Uterus (tissue), 4 donors: ENCODE data around the gene RUSF1. TPM values are rescaled to one million over a fixed set of nuclear protein-coding genes. Genes with fewer than 3 reads are reported as not detected.
"Not testable (repeated sequence)": the region's sequence is repeated elsewhere in the genome, so short reads cannot be mapped to it uniquely, and the experiment has no call there.

Experiments
- DNase-seq, 2 donors: peaks; one replicate each; pipeline ENCODE4 v3.0.0-alpha.2; 2019 to 2020
- H3K27ac ChIP-seq, 2 donors: fragments of 200-600 bp; sonication (generic); 1 replicate in 1 of 2; 2 replicates in 1 of 2; pipeline ENCODE4 v1.5.1; 2016 to 2018
- H3K27me3 ChIP-seq, 2 donors: fragments of 200-600 bp; sonication (generic); one replicate each; pipeline ENCODE4 v1.5.1; 2018 to 2019; ENCODE audit warnings: control low read depth in 1 of 2
- H3K36me3 ChIP-seq, 2 donors: fragments of 200-600 bp; sonication (generic); one replicate each; pipeline ENCODE4 v1.5.1; 2019; ENCODE audit warnings: control low read depth in 1 of 2
- H3K4me1 ChIP-seq, 2 donors: fragments of 200-600 bp; sonication (generic); one replicate each; pipeline ENCODE4 v1.5.1; 2018 to 2019; ENCODE audit warnings: control low read depth in 1 of 2
- H3K4me3 ChIP-seq, 2 donors: fragments of 200-600 bp; sonication (generic); 1 replicate in 1 of 2; 2 replicates in 1 of 2; pipeline ENCODE4 v1.5.1; 2018 to 2019; ENCODE audit warnings: mild to moderate bottlenecking in 1 of 2
- H3K9me3 ChIP-seq, 2 donors: fragments of 200-600 bp; sonication (generic); one replicate each; pipeline ENCODE4 v1.5.1; 2019; ENCODE audit warnings: control low read depth in 1 of 2
- POLR2A ChIP-seq, 2 donors: fragments of 450-650 bp; IDR thresholded peaks; one replicate each; pipeline ENCODE4 v1.6.1; 2016; ENCODE audit warnings: antibody characterized with exemption in 2 of 2, mild to moderate bottlenecking in 1 of 2, moderate library complexity in 1 of 2
- intact Hi-C: fragments of 100-400 bp; cut with DNase I; formaldehyde crosslinking; loops from one replicate; pipeline ENCODE4 v1.15.1; 2023; ENCODE audit warnings: low total_unique reads
- total RNA-seq, 4 donors: library from RNA; depleted of rRNA in 3 of 4; stranded (reverse); fragments of >200 nt in 3 of 4; gene quantifications; one replicate each; pipeline versions ENCODE4 v1.1.0 to v1.2.4, GENCODE V29; 2014 to 2023
- TF ChIP-seq, protein P1 (sequence below), 4 experiments: fragments of 200-600 bp in 2 of 4; fragments of 450-650 bp in 2 of 4; sonication (generic) in 2 of 4; IDR thresholded peaks; one replicate each; pipeline ENCODE4 v1.5.1; 2016 to 2019; ENCODE audit warnings: antibody characterized with exemption in 4 of 4, mild to moderate bottlenecking in 2 of 4, moderate library complexity in 1 of 4
- donor health status: DM: yes; HTN: yes; CAD: no.

RUSF1 gene
- 10 to 100 TPM; 19.2 to 93.5 (median 82.9) TPM for total RNA-seq

DNA sequence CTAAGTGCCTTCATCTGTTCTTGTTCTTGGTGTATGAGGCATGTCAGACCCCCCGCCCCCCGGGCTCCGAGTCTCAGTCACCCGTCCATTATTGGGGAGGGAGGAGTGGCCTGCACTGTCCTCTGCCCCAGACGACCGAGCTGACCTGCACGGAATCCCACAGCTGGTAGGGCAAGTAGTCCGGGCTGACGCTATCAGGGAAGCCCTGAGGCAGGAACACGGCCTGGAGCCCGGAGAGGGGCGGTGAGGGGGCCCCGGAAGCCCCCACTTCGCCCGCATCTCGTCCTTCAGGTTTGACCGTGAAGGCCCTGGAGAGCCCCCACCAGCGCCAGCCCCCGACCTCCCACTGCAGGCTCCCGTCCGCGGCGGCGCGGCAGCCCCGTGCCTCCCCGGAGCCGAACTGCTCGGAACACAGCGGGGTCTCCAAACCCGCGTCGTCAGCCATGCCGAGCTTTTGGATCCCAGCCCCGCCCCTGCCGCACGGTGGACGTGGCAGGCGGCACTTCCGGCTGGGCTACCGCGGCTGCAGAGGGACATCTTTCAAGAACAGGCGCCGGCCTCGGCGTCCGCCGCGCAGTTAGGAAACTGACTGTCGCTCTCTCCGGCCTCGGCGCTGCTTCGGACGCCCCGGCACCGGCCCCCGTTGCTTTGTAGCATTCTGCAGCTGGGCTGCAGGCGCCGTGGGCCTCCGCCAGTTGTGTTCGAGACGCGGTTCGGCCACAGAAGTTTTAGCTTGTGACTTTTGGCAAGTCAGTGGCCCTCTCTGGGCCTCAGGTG is at the start of gene RUSF1:
RUSF1 (minus strand) TSS at position 463 of the 777 bp plus-strand sequence; CDS start at position 445, 18 bp downstream.
- H3K4me3 ChIP-seq: peak within 1 kb of the TSS; percentile 90 to 94
- no peaks in the 10 kb centered on the region for H3K36me3 ChIP-seq
- H3K9me3 ChIP-seq: no peaks in the 10 kb centered on the region
- peaks cover 4 to 9% of the 10 kb centered on the region in 2 donors for H3K4me1 ChIP-seq
- H3K27me3 ChIP-seq: no peaks in the 10 kb centered on the region
- intact Hi-C loops: no loop called here
- peak; percentile 81 to 87 for TF ChIP-seq POLR2A (IDR thresholded peaks at IDR 0.05)
- TF ChIP-seq, protein P1, sequence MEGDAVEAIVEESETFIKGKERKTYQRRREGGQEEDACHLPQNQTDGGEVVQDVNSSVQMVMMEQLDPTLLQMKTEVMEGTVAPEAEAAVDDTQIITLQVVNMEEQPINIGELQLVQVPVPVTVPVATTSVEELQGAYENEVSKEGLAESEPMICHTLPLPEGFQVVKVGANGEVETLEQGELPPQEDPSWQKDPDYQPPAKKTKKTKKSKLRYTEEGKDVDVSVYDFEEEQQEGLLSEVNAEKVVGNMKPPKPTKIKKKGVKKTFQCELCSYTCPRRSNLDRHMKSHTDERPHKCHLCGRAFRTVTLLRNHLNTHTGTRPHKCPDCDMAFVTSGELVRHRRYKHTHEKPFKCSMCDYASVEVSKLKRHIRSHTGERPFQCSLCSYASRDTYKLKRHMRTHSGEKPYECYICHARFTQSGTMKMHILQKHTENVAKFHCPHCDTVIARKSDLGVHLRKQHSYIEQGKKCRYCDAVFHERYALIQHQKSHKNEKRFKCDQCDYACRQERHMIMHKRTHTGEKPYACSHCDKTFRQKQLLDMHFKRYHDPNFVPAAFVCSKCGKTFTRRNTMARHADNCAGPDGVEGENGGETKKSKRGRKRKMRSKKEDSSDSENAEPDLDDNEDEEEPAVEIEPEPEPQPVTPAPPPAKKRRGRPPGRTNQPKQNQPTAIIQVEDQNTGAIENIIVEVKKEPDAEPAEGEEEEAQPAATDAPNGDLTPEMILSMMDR (IDR thresholded peaks at IDR 0.05): peak in 2 of 4 experiments; percentile 6 to 9
- DNase-seq: peak; percentile 88 to 90
- H3K27ac ChIP-seq: peak within 1 kb of the TSS; percentile 93 to 96

DNA sequence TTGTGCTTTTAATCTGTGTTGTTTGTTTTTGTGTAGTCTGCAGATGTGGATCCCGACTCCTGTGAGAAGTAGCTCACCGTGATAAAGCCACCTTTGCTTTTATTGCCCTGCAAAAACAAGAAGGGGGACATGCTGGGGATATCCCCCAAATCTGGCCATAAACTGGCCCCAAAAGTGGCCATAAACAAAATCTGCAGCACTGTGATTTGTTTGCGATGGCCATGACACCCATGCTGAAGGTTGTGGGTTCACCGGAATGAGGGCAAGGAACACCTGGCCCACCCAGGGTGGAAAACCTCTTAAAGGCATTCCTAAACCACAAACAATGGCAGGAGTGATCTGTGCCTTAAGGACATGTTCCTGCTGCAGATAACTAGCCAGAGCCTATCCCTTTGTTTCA is 34.6 kb upstream of the RUSF1 start:
- TF ChIP-seq, protein P1 (IDR thresholded peaks at IDR 0.05): no peak
- TF ChIP-seq POLR2A (IDR thresholded peaks at IDR 0.05): no peak
- Histone ChIP-seq H3K9me3 (no peaks in the 10 kb centered on the region), H3K27me3 (no peaks in the 10 kb centered on the region), H3K4me3 (no peak overlapping the region), H3K4me1 (no peaks in the 10 kb centered on the region), H3K36me3 (no peaks in the 10 kb centered on the region), H3K27ac (no peak overlapping the region)
- DNase-seq: no peak
- intact Hi-C loops: no loop called here

GRCh38 chr16:31539762-31540161 is 31.6 kb upstream of the RUSF1 start:
- H3K27ac ChIP-seq, H3K36me3 ChIP-seq, DNase-seq, H3K9me3 ChIP-seq, H3K4me1 ChIP-seq, intact Hi-C loops, H3K27me3 ChIP-seq, H3K4me3 ChIP-seq: not testable (repeated sequence)

GRCh38 chr16:31538243-31538598 is 30.0 kb upstream of the RUSF1 start:
- intact Hi-C loops, H3K9me3 ChIP-seq, DNase-seq, H3K27ac ChIP-seq, H3K4me1 ChIP-seq, H3K4me3 ChIP-seq, H3K27me3 ChIP-seq, H3K36me3 ChIP-seq: not testable (repeated sequence)

DNA sequence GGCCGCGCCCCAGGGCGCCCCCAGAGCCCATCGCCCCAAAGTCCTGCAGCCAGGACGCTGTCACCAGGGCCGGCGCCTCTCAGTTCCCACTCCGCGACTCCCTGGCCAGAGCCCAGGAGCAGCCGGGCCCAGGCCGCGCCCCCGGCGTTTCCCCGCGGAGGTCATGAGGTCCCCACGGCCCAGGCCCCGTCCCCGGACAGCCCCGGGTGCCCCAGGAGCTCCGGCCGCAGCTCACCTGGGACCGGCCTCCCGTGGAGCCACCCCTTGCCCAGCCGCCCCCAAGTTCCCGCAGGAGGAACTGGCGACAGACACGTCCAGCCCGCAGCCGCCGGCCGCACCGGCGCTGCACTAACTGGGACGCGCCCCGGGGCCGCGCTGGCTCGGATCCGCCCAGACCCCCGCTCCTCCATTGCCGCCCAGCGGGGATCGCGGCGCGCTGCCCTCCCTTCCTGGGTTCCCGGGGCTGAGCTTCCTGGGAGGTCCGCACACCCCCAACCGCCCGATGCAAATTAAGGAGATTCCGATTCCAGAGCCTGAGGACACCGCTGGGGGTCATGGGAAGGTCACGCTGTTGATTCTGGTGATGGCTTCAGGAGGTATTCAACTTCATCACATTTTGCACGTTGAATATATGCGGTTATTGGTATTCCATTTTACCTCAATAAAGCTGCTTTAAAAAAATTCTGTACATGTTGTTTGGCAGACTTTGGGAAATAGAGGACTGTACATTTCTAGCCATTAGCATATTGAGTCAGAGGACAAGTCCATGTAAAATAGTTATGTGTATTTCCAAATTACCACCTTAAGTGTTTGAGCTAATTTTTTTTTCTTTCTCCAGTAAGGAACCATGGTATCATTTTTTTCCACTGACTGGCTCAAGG is 29.4 kb upstream of the RUSF1 start:
- intact Hi-C loops: no loop called here
- H3K4me3 ChIP-seq: no peak overlapping the region
- no peaks in the 10 kb centered on the region for H3K4me1 ChIP-seq

More for the DNA sequence above, 29.4 kb upstream of the RUSF1 start:
- H3K27me3 ChIP-seq: no peaks in the 10 kb centered on the region
- H3K9me3 ChIP-seq: no peaks in the 10 kb centered on the region
- no peaks in the 10 kb centered on the region for H3K36me3 ChIP-seq
- TF ChIP-seq, protein P1 (IDR thresholded peaks at IDR 0.05): no peak
- no peak for TF ChIP-seq POLR2A (IDR thresholded peaks at IDR 0.05)
- DNase-seq: no peak
- H3K27ac ChIP-seq: no peak overlapping the region
